Measurements from ENCODE around the gene ZDHHC21.

The ZDHHC21 gene

GRCh38 chr9:14608540-14608939, 84.7 kb downstream of the ZDHHC21 start:
- DNase-seq = no peak

GRCh38 chr9:14597171-14597799, 95.9 kb downstream of the ZDHHC21 start:
- no peak for DNase-seq

GRCh38 chr9:14593406-14593805, 99.8 kb downstream of the ZDHHC21 start:
- DNase-seq = no peak

- no peak for DNase-seq
These were observed 101.8 kb downstream of the ZDHHC21 start for GRCh38 chr9:14591411-14591810.

- DNase-seq = no peak
These were observed 107.3 kb downstream of the ZDHHC21 start for GRCh38 chr9:14585730-14586473.

- DNase-seq = no peak
These were observed 108.7 kb downstream of the ZDHHC21 start for GRCh38 chr9:14584571-14584970.

GRCh38 chr9:14578030-14578429, 115.2 kb downstream of the ZDHHC21 start:
- DNase-seq = no peak

GRCh38 chr9:14574173-14574572, 119.1 kb downstream of the ZDHHC21 start:
- DNase-seq = no peak

GRCh38 chr9:14573319-14573718, 119.9 kb downstream of the ZDHHC21 start:
- no peak for DNase-seq

- no peak for DNase-seq
These were observed 127.7 kb downstream of the ZDHHC21 start for GRCh38 chr9:14565352-14566016.

- DNase-seq = no peak
These were observed 129.2 kb downstream of the ZDHHC21 start for GRCh38 chr9:14563902-14564624.

- no peak for DNase-seq
These were observed 131.3 kb downstream of the ZDHHC21 start for GRCh38 chr9:14561929-14562405.

All from stimulated activated naive CD4-positive, alpha-beta T cell (primary cell).